K562 (cell line): ENCODE data around the gene SON. TPM values are rescaled to one million over a fixed set of nuclear protein-coding genes. Genes with fewer than 3 reads are reported as not detected.

ENCODE experiments used
- ARHGAP35 ChIP-seq: fragments of 450-650 bp; IDR thresholded peaks from 2 replicates; pipeline ENCODE4 v1.6.1; 2018; ENCODE audit not compliant: partially characterized antibody
- DACH1 ChIP-seq: fragments of 450-650 bp; IDR thresholded peaks from 2 replicates; pipeline ENCODE4 v1.6.1; 2018; ENCODE audit not compliant: partially characterized antibody
- E2F6 ChIP-seq, 2 experiments: IDR thresholded peaks; 2 replicates each; pipeline ENCODE4 v1.6.1; 2011; ENCODE audit warnings: borderline replicate concordance in 1 of 2, control low read depth in 1 of 2, low read depth in 1 of 2, low read length in 1 of 2, mild to moderate bottlenecking in 1 of 2, mixed read lengths in 1 of 2, moderate library complexity in 1 of 2; ENCODE audit not compliant: insufficient read depth in 1 of 2, insufficient read length in 1 of 2, poor library complexity in 1 of 2, severe bottlenecking in 1 of 2; ENCODE audit errors: extremely low read depth in 1 of 2
- ELF2 ChIP-seq: fragments of 250-450 bp; sonication (Bioruptor Pico); IDR thresholded peaks from 2 replicates; pipeline ENCODE4 v1.5.0; 2021; ENCODE audit warnings: mild to moderate bottlenecking
- ESRRA ChIP-seq: fragments of 450-650 bp; IDR thresholded peaks from 2 replicates; pipeline ENCODE4 v1.6.1; 2014; ENCODE audit warnings: low read depth, mild to moderate bottlenecking, moderate library complexity, borderline replicate concordance
- FOXK1 ChIP-seq: sonication (generic); formaldehyde crosslinking; IDR thresholded peaks from 2 replicates; pipeline ENCODE4 v1.8.0; 2022; ENCODE audit warnings: missing genetic modification reagents, mild to moderate bottlenecking, borderline replicate concordance
- FOXP1 ChIP-seq: sonication (generic); formaldehyde crosslinking; IDR thresholded peaks from 2 replicates; pipeline ENCODE4 v1.8.0; 2022; ENCODE audit warnings: mild to moderate bottlenecking, missing genetic modification reagents
- HNRNPH1 ChIP-seq: fragments of 200-400 bp; formaldehyde crosslinking; optimal IDR thresholded peaks from 2 replicates; pipeline ENCODE3; 2017; ENCODE audit warnings: low read depth, mild to moderate bottlenecking, low read length, moderate library complexity
- MEF2A ChIP-seq: IDR thresholded peaks from 2 replicates; pipeline ENCODE4 v1.6.1; 2011; ENCODE audit warnings: low read depth, mild to moderate bottlenecking, low read length, moderate library complexity; ENCODE audit not compliant: control insufficient read depth
- NFIX ChIP-seq: fragments of 250-450 bp; sonication (Bioruptor Pico); IDR thresholded peaks from 2 replicates; pipeline ENCODE4 v1.4.0; 2020; ENCODE audit warnings: low read depth, mild to moderate bottlenecking, moderate library complexity
- NR3C1 ChIP-seq: sonication (generic); formaldehyde crosslinking; IDR thresholded peaks from 2 replicates; pipeline ENCODE4 v1.8.1; 2022; ENCODE audit warnings: missing genetic modification reagents
- OTX1 ChIP-seq: fragments of 450-650 bp; formaldehyde crosslinking; IDR thresholded peaks from 2 replicates; pipeline ENCODE4 v1.4.0; 2022; ENCODE audit warnings: mild to moderate bottlenecking
- PKNOX1 ChIP-seq: fragments of 450-650 bp; IDR thresholded peaks from 2 replicates; pipeline ENCODE4 v1.6.1; 2016
- PML ChIP-seq: IDR thresholded peaks from 2 replicates; pipeline ENCODE4 v1.6.1; 2012; ENCODE audit warnings: low read length, inconsistent platforms
- PRPF4 ChIP-seq: fragments of 200-400 bp; formaldehyde crosslinking; IDR thresholded peaks from one replicate; pipeline ENCODE4 v1.6.1; 2017; ENCODE audit warnings: low read length, low read depth, mild to moderate bottlenecking; ENCODE audit not compliant: insufficient read depth, poor library complexity, severe bottlenecking
- RBFOX2 ChIP-seq: fragments of 200-400 bp; formaldehyde crosslinking; IDR thresholded peaks from 2 replicates; pipeline ENCODE4 v1.6.1; 2017; ENCODE audit warnings: low read depth, mild to moderate bottlenecking, low read length, moderate library complexity
- SMAD4 ChIP-seq: fragments of 250-450 bp; sonication (Bioruptor Pico); conservative IDR thresholded peaks from 2 replicates; pipeline ENCODE4 v1.8.0; 2021; ENCODE audit warnings: inconsistent platforms, mild to moderate bottlenecking, moderate library complexity
- SMARCB1 ChIP-seq: IDR thresholded peaks from 2 replicates; pipeline ENCODE4 v1.6.1; 2011; ENCODE audit warnings: improper control_type of control experiment, low read depth; ENCODE audit not compliant: insufficient read length
- STAT6 ChIP-seq: sonication (generic); formaldehyde crosslinking; IDR thresholded peaks from 2 replicates; pipeline ENCODE4 v1.8.1; 2023; ENCODE audit warnings: mild to moderate bottlenecking, missing genetic modification reagents
- U2AF2 ChIP-seq: fragments of 200-400 bp; formaldehyde crosslinking; optimal IDR thresholded peaks from 2 replicates; pipeline ENCODE3; 2017; ENCODE audit warnings: low read depth, mild to moderate bottlenecking, low read length
- ZBTB17 ChIP-seq: fragments of 450-650 bp; formaldehyde crosslinking; IDR thresholded peaks from 2 replicates; pipeline ENCODE4 v1.4.0; 2020; ENCODE audit warnings: mild to moderate bottlenecking
- ZNF133 ChIP-seq: fragments of 250-450 bp; sonication (Bioruptor Pico); IDR thresholded peaks from 2 replicates; pipeline ENCODE4 v1.4.0; 2020; ENCODE audit warnings: mild to moderate bottlenecking
- ZNF184 ChIP-seq: sonication (generic); formaldehyde crosslinking; IDR thresholded peaks from 2 replicates; pipeline ENCODE4 v1.5.0; 2020; ENCODE audit warnings: missing genetic modification reagents
- ZNF551 ChIP-seq: fragments of 250-450 bp; sonication (Bioruptor Pico); IDR thresholded peaks from 2 replicates; pipeline ENCODE4 v1.5.0; 2021; ENCODE audit warnings: mild to moderate bottlenecking, moderate library complexity
- ZNF75A ChIP-seq: fragments of 450-650 bp; formaldehyde crosslinking; IDR thresholded peaks from 2 replicates; pipeline ENCODE4 v1.4.0; 2020; ENCODE audit warnings: mild to moderate bottlenecking
- polyA plus RNA-seq, 8 experiments: library from polyadenylated mRNA; depleted of rRNA in 4 of 8; stranded (reverse) in 5 of 8; unstranded in 3 of 8; fragments of >200 nt; fragmentation: Nextera tagmentation in 2 of 8; fragmentation: Illumina TruSeq in 1 of 8; extraction: Ambion mirVana in 2 of 8; extraction: Trizol in 1 of 8; gene quantifications; 2 replicates each; pipeline versions ENCODE4 v1.2.1 to v1.2.3, GENCODE V29; 2011 to 2014; ENCODE audit warnings: inconsistent platforms in 1 of 8, missing spikeins in 1 of 8
- total RNA-seq, 7 experiments: library from RNA; depleted of rRNA in 6 of 7; stranded (reverse); fragments of >200 nt in 6 of 7; fragmentation: Illumina TruSeq in 2 of 7; extraction: Trizol in 2 of 7; gene quantifications; 2 replicates each; pipeline versions ENCODE4 v1.2.1 to v1.2.3, GENCODE V29; 2011 to 2021; ENCODE audit warnings: low replicate concordance in 1 of 7

The SON gene
- total and polyA plus RNA-seq, 9 of the 15 experiments (the other 6 are each of a cell fraction or from before 2014, with no cell fraction given) = 105 to 742 (median 187) TPM

GRCh38 chr21:33542640-33543504 is at the start of gene SON (continued):
- TF ChIP-seq STAT6 (CRISPR knock-in tag) (peak; percentile 90; the same call in 1 of the 2 replicates), FOXP1 (no peak), PRPF4 (peak; percentile 13), ARHGAP35 (no peak), ZNF133 (CRISPR knock-in tag) (no peak), E2F6 (IDR thresholded peaks at IDR 0.05; ENCODE audit: borderline replicate concordance in 1 of 2, extremely low read depth in 1 of 2, insufficient read depth in 1 of 2, insufficient read length in 1 of 2, low read depth in 1 of 2, low read length in 1 of 2, poor library complexity in 1 of 2, severe bottlenecking in 1 of 2) (peak; percentile 73 to 87), OTX1 (CRISPR knock-in tag) (0 out of 2 replicates have a peak, but pooled peaks have one; percentile 75), PKNOX1 (peak; percentile 80), NFIX (no peak), ESRRA (no peak; the same call in 1 of the 2 replicates), HNRNPH1 (no peak), ZNF75A (CRISPR knock-in tag) (no peak), PML (peak; percentile 76), U2AF2 (no peak), ELF2 (CRISPR knock-in tag) (peak; percentile 74), SMARCB1 (no peak), ZNF551 (no peak), ZNF184 (CRISPR knock-in tag) (no peak), FOXK1 (CRISPR knock-in tag) (peak; percentile 93; the same call in 1 of the 2 replicates), RBFOX2 (peak; percentile 87), DACH1 (no peak), ZBTB17 (peak; percentile 15; the same call in 1 of the 2 replicates), NR3C1 (CRISPR knock-in tag) (no peak), SMAD4 (CRISPR knock-in tag) (no peak; the same call in none of the 2 replicates), MEF2A (no peak)
